Fibroblast of villous mesenchyme (primary cell): Measurements from ENCODE around the gene GRHPR. TPM values are rescaled to one million over a fixed set of nuclear protein-coding genes. Genes with fewer than 3 reads are reported as not detected.

Source experiments
- DNase-seq: peaks from one replicate; pipeline ENCODE4 v3.0.0-alpha.2; 2010; ENCODE audit warnings: low read depth
- H3K4me3 ChIP-seq: 2 replicates; pipeline ENCODE4 v1.5.1; 2011; ENCODE audit warnings: low read depth, mild to moderate bottlenecking, low read length
- CTCF ChIP-seq: IDR thresholded peaks from 2 replicates; pipeline ENCODE4 v1.5.1; 2012; ENCODE audit warnings: low read depth, mild to moderate bottlenecking, low read length; ENCODE audit not compliant: insufficient read depth
- total RNA-seq: library from RNA; depleted of rRNA; stranded (reverse); fragments of >200 nt; gene quantifications from 2 replicates; pipeline ENCODE4 v1.2.3, GENCODE V29; 2012

GRHPR gene
- total RNA-seq, 1 donor = 142 TPM

DNA sequence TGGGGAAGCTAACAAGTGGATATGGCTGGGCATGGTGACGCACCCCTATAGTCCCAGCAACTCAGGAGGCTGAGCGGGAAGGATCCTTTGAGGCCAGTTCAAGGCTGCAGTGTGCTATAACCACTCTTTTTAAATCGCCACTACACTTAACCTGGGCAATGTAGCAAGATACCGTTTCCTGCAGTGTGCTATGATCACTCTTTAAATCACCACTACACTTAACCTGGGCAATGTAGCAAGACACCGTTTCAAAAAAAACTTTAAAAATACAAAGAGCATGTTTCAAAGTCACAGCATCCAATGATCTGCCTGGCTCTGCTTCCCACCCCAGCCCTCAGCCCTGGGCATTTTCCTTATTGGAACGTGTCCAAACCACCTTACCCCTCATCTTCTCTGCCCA lies 14.5 kb downstream of the GRHPR start:
- no peak for TF ChIP-seq CTCF
- no peak for DNase-seq
- H3K4me3 ChIP-seq = no peak overlapping the region

- no peak overlapping the region for H3K4me3 ChIP-seq
- TF ChIP-seq CTCF = no peak
- no peak for DNase-seq
These were observed 15.1 kb downstream of the GRHPR start for GRCh38 chr9:37437621-37438020.

DNA sequence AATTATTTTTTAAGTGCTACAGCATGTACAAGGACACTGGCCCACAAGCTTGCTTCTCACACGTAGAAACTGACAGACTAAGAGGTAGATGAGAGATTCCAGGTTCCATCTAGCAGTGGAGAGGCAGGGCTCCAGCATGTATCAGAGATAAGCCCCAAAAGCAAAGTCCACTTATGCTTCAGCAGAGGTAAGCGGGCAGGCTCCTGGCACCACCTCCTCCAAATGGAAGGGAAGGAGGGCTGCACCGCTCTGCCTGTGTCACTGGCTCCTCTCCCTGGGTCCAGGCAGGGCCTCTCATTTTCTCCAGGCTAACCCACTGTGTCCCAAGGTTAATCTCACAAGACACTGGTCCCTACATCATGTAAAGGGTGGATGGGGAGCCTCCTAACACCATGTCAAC lies 15.9 kb downstream of the GRHPR start:
- no peak for DNase-seq
- no peak overlapping the region for H3K4me3 ChIP-seq
- TF ChIP-seq CTCF = no peak

GRCh38 chr9:37441776-37442370 lies 19.4 kb downstream of the GRHPR start:
- no peak overlapping the region for H3K4me3 ChIP-seq
- no peak for TF ChIP-seq CTCF
- DNase-seq = no peak

GRCh38 chr9:37442556-37442955 lies 20.1 kb downstream of the GRHPR start:
- no peak for TF ChIP-seq CTCF
- no peak overlapping the region for H3K4me3 ChIP-seq
- no peak for DNase-seq

GRCh38 chr9:37443566-37443965 lies 21.1 kb downstream of the GRHPR start:
- H3K4me3 ChIP-seq = no peak overlapping the region
- DNase-seq = no peak
- TF ChIP-seq CTCF = no peak

DNA sequence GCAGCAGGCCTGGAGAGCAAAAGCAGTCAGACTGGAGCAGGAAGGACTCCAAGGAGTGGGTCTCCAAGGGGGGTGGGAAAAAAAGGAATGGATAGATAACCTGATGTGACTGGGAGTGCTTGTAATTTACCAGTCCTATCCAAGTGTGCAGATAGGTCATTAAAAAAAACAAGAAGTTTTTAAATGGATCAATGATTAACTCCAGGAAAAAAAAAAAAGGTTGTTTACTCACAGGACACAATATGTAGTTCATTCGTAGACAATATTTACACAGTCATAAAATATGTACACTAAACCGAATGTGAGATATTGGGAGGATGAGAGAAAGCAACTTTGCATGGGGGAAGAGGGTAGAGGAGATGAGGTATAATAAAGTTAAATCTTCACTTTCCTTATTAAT lies 22.4 kb downstream of the GRHPR start:
- DNase-seq = no peak
- no peak for TF ChIP-seq CTCF
- H3K4me3 ChIP-seq = no peak overlapping the region
